GM12892 (cell line): ENCODE measurements around the gene MTCL1.

Experiments used
- DNase-seq: peaks from one replicate; pipeline ENCODE4 v3.0.0; 2011; ENCODE audit not compliant: insufficient read length
- FAIRE-seq: peaks from 2 replicates; lab custom pipeline; 2011; peaks lifted over from hg19 to GRCh38; lab: Jason Lieb, UNC
- POLR2A ChIP-seq: IDR thresholded peaks from 2 replicates; pipeline ENCODE4 v1.6.1; 2011; ENCODE audit warnings: low read depth, low read length, control low read depth
- POLR2AphosphoS5 ChIP-seq: IDR thresholded peaks from 2 replicates; pipeline ENCODE4 v1.6.1; 2011; ENCODE audit warnings: low read depth, low read length, control low read depth
- TAF1 ChIP-seq: IDR thresholded peaks from 2 replicates; pipeline ENCODE4 v1.6.1; 2011; ENCODE audit warnings: low read depth, mild to moderate bottlenecking, control low read depth, low read length, borderline replicate concordance

MTCL1 gene

DNA sequence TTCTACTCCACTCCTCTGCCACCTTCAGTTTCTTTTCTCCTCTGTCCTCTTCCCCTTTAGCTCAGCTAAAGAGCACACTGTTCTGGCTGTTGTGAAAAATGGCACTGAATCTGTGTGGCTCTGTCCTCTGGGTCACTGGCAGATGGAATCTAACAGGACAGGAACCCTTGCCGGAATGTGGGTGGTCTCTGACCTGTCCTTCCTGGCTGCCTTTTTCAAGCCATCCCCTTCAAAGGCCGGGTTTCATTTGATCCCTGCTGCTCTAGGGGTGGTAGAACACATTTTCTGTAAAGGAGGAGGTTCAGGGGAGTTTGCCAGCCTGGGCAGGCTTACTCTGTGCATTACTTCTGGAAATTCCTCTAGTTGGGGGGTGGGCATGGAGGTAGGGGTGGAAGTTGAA, 29.9 kb downstream of the MTCL1 start:
- TF ChIP-seq POLR2A (no peak), POLR2AphosphoS5 (no peak), TAF1 (no peak)
- DNase-seq (no peak), FAIRE-seq (no peak)

DNA sequence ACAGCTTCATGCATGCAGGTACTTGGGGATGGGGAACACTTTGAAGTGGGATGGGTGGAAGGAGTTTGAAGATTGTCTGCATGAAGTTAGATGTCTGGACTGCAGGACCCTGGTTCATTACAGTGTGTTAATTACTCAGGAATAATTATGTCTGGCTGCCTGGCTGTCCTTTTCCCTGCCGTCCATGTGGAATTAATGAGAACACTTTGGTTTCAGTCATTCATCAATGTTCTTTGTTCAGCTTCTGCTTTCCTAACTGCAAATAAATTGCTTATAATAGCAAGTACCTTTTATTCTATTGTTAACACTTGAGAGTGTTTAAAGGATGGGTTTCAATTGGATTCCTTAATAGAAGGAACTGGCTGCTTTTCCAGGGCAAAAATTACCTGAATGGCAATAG, 35.8 kb downstream of the MTCL1 start:
- TF ChIP-seq POLR2AphosphoS5 (no peak), POLR2A (no peak), TAF1 (no peak)
- FAIRE-seq (no peak), DNase-seq (no peak)

DNA sequence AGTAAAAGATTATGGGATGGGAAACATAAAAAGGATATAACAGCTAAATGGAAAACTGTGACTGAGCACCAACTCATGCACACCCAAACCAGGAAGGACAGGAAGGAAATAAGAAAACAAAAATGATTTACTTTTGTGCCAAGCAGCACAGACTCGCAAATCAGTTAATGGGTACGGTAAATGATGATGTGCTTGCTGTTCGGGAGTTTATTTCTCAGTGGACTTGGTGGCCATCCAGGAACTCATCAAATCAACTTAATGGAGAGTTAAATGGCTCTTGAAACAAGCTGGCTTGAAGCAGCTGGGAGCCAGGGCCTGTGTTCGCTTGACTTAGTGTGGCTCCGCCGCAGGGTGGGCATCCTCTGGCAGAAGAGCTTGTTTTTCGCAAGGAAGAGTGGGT, 36.2 kb downstream of the MTCL1 start:
- FAIRE-seq (no peak), DNase-seq (no peak)
- no peak for TF ChIP-seq POLR2A
- TF ChIP-seq TAF1, result no peak
- TF ChIP-seq POLR2AphosphoS5, result no peak

DNA sequence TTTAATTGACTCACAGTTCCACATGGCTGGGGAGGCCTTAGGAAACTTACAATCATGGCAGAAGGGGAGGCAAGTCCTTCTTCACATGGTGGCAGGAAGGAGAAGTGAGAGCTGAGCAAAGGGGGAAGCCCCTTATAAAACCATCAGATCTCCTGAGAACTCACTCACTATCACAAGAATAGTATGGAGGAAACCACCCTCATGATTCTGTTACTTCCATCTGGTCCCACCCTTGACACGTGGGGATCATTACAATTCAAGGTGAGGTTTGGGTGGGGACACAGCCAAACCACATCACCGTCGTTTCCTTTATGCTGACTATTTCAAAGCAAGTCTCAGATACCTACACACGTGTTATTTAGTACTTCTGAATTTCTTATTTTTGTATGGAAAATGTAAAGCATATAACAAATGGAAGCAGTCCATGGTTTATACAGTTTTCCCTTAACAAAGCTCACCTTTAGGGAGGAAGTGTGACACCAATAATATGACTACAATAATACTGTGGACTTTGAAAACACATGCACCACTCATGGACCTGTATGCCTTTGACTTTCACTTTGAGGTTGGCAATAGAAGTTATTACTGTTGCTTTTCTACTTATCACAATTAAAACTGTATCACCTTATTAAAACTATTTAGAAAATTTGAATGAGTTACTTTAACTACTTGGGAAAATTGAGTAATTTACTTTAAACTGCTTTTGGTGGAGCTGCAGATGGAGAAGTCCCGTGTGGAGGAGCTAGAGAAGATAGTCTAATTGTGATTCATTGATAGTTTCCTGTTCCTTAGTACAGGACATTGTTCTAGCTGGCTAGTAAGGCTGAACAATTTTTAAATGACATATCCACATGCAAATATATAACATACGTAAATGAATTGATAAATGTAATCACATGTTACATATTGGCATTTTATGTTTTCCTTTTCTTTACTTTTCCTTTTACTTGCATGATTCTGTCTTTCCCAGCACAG, 37.3 kb downstream of the MTCL1 start:
- no peak for DNase-seq
- TF ChIP-seq POLR2AphosphoS5 (no peak), TAF1 (no peak), POLR2A (no peak)
- no peak for FAIRE-seq

DNA sequence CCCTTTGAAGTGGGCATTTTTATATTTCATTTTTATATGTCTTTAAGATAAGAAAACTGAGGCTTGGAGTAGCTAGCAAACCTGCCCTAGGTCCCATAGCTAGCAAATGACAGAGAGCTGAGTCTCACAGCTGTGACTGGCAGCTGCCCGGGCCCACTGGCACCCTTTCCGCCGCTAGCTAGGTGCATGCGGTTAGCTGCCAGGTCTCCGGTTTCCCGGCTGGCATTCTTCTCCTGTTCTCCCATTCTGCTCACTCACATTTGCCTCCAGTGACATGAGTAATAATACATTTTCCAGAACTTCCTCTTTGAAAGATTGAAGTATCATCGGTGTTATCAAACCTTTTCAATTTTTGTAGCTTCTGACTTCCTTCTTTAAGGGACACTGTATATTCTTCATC, 38.7 kb downstream of the MTCL1 start:
- FAIRE-seq (no peak), DNase-seq (no peak)
- no peak for TF ChIP-seq POLR2A
- no peak for TF ChIP-seq TAF1
- no peak for TF ChIP-seq POLR2AphosphoS5

DNA sequence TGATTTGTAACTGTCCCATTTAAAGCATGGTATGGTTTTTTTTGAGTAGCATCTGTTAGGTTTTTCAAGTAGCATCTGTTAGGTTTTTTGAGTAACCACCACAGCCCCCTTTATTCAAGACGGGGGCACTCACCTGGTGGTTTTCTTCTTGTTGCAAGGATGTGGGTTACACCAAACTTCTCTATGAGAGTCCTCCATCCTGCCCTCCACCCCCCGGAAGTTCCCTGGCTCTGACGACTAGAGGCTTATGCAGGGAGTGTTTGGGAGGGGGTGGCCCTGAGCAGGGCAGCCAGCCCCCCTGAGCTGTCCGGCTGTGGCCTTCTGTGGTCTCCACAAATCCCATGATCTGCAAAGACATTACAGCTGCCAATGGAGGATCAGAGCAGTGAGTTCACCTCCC, 39.3 kb downstream of the MTCL1 start:
- DNase-seq (no peak), FAIRE-seq (no peak)
- no peak for TF ChIP-seq POLR2A
- TF ChIP-seq TAF1, result no peak
- no peak for TF ChIP-seq POLR2AphosphoS5

DNA sequence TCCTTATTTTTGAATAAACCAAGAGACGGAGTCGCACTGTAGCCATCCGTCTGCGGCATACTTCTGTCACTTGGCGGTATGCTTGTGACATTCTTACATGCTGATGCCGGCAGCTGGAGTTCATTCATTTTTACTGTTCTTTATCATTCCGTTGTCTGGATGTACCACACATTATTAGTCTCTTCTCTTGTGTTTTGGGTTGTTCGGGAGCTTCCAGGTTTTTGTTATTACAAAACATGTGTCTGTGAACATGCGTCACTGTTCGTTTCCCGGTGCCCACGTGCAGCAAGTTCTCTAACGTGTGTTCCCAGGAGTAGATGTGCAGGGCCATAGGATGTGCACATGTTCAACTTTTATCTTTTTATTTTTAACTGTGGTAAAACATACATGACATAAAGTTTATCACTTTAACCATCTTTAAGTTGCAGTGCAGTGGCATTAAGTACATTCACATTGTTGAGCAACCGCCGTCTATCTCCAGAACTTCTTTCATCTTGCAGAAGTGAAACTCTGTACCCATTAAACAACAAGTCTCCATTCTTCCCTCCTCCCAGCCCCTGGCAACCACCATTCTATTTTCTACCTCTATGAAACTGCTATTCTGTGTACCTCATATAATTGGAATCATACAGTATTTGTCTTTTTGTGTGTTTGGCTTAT, 40.1 kb downstream of the MTCL1 start:
- no peak for TF ChIP-seq POLR2A
- TF ChIP-seq TAF1, result no peak
- no peak for TF ChIP-seq POLR2AphosphoS5
- FAIRE-seq, result no peak
- DNase-seq, result no peak

DNA sequence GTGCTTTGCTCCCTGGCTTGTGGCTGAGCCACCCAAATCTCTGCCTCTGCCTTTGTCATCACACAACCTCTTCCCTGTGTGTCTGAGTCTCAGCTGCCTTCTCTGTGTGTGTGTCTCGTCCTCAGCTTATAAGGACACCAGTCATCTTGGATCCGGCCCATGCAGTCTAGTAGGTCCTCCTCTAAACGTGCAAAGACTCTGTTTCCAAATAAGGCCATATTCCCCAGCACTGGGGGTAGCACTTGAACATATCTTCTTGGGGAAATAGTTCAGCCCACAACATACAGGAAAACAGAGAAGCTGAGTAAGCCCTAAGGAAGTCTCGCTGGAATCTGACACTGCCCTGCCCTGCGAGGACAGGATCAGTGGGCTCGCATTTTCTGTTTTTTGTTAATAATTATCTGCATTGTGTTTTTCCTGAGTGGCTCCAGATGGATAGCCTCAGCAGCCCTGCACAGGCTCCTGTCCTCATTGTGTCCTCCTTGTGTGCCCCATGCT, 42.1 kb downstream of the MTCL1 start:
- TF ChIP-seq POLR2AphosphoS5 (no peak), POLR2A (no peak), TAF1 (no peak)
- DNase-seq (no peak), FAIRE-seq (no peak)

DNA sequence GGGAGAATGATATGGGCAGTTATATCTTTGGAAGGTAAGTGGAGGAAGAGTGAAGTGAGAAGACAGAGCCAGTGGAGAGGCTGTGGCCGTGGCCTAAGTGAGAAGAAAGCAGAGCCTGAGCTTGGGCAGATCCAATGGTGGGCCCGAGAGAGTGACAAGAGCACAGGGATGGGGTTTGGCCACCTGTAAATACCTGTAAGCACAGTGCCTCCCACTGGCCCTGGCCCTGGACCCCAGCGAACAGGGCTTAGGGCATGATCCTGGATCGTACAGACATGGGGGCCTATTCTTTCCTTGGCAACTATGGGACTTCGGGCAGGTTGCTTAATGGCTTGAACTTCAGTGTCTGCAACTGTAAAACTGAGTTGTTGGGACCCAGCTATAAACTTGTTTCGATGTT, 44.1 kb downstream of the MTCL1 start:
- DNase-seq (no peak), FAIRE-seq (no peak)
- no peak for TF ChIP-seq TAF1
- no peak for TF ChIP-seq POLR2AphosphoS5
- TF ChIP-seq POLR2A, result no peak

DNA sequence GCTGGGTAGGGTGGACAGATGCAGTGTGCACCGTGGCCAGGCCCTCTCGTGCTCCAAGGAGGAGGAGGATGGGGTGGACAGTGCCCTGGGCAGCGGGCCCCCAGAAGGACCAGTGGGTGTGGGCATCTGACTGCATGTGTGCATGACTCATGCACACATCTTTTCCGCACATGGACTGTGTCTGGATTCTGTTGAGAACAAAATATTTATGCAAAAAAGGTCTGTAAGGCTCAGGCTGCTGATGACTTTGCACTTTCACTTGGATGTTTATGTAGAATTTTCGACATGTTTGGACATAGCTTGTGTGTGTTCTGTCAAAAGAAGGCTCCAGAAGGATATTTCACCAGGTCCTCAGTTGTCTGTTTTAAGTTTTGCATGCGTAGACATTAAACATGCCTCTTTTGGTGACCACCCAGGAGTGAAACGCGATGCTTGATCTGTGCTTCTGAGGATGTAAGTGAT, 45.6 kb downstream of the MTCL1 start:
- no peak for TF ChIP-seq POLR2AphosphoS5
- TF ChIP-seq TAF1, result no peak
- TF ChIP-seq POLR2A, result no peak
- no peak for DNase-seq
- no peak for FAIRE-seq

DNA sequence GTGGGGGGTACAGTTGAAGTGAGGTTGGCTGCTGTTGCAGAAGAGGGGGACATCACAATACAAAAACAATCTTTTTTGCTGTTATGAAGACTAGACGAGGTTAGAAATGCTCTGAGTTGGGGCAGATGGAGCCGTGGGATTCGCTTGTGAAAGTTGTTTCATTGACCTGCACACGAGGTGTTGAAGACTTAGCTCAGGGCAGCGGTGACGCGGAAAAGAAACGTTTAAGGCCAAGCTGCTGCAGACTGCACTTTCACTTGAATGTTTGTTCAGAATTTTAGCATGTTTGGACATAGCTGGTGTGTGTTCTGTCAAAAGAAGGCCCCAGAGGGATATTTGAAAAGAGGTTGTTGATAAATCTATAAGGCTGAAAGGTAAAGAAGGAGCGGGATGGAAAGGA, 46.3 kb downstream of the MTCL1 start:
- FAIRE-seq (no peak), DNase-seq (no peak)
- TF ChIP-seq POLR2AphosphoS5 (no peak), POLR2A (no peak), TAF1 (no peak)

DNA sequence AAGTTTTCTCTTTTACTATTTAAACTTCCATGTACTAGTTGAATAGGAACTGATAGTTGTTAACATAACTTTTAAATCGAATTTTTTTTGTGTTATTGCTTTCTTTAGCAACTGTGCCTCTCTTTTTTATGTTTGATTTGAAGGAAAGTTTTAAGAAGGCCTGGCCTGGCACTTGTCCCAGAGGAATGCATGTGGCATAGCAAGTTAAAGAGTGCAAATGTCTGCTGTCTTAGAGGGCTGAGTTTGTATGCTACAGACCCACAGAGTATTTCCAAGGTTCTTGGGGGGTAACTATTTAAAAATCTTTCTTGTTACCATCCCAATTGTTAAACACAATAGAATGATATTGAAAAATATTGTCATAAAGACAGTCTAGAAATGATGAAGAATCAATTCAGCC, 47.0 kb downstream of the MTCL1 start:
- no peak for FAIRE-seq
- no peak for DNase-seq
- no peak for TF ChIP-seq POLR2A
- no peak for TF ChIP-seq POLR2AphosphoS5
- no peak for TF ChIP-seq TAF1
